ENCODE measurements around the gene C2.

DNA sequence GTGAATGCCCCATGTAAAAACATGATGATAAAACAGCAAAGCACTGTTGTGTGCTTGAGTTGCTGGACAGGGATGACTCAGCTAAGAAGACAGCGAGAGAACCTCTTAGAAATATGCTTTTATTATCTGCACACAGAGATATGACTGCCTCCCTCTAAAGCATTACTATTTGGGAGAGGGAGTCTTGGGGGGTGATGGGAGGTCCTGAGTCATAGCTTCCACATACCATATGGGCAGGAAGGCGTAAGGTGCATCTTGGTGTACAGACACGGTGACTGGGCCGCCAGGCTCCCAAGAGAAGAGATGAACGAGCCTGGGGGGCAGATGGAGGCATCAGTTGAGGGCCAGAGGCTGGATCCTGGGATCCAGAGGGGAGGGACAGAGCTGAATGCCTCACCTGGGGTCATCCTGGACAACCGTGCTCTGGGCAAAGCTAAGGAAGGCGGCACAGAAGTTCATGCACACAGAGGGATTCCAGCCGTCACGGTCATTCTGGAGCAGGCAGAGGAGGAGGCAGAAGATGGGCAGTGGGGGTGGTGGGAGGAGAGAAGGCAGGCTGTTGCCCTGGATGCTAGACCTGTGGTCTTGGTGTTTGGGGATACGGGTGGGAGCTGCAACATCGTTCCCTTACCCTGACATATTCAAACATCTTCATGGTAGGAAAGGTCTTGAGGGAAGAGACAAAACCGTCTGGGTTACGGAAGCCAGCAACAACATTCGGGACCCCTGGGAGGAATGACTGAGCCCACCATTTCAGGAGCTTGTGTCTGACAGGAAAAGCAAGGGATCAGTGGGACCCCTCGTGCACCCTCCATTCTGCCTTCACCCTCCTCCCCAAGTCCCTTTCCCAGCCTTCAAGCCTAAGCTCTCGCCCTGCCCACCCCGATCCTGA is 42.4 kb downstream of the C2 start:
- TF ChIP-seq, protein P1, sequence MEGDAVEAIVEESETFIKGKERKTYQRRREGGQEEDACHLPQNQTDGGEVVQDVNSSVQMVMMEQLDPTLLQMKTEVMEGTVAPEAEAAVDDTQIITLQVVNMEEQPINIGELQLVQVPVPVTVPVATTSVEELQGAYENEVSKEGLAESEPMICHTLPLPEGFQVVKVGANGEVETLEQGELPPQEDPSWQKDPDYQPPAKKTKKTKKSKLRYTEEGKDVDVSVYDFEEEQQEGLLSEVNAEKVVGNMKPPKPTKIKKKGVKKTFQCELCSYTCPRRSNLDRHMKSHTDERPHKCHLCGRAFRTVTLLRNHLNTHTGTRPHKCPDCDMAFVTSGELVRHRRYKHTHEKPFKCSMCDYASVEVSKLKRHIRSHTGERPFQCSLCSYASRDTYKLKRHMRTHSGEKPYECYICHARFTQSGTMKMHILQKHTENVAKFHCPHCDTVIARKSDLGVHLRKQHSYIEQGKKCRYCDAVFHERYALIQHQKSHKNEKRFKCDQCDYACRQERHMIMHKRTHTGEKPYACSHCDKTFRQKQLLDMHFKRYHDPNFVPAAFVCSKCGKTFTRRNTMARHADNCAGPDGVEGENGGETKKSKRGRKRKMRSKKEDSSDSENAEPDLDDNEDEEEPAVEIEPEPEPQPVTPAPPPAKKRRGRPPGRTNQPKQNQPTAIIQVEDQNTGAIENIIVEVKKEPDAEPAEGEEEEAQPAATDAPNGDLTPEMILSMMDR (IDR thresholded peaks at IDR 0.05; ENCODE audit: insufficient read depth, low read length, poor library complexity, severe bottlenecking) = no peak
- no peak for TF ChIP-seq EZH2phosphoT487 (conservative IDR thresholded peaks at IDR 0.05; ENCODE audit: low read length)

All from SU-DHL-6 (cell line).